ENCODE measurements around the gene PLCL2.

PLCL2 gene

DNA sequence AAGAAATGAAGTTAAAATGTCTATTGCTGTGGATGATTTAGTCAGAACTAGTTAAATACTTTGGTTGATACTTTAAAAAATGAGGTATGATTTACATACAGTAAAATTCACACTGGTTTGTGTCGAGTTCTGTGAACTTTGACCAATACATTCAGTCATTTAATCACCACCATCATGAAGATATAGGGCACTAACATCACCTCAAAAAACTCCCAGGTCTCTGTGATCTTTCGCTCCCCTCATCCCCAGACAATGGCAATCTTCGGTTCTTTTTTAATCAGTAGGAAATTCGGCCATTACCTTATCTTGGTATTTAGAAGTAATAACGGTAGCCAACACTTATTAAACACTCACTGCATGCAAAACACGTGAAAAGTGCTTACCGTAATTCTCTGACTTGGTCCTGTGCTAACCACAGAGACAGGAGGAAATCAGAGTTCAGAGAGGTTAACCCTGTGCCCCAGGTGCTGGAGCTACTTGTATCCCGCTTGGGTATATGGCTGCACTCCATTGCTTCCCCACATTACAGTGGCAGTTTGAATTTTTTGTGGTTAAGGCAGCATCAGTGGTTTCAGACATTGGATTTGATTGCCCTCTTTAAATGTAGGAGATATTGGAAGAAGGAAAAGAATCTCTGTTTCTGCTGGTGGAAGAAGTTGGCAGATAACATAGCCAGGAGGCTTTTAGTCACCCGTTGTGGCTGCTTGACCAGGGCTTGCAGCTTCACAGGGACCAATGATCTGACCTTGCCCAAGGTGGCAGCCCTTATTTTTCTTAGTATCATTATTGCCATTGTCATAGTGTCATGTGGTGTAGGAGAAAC is 4.2 kb downstream of the PLCL2 start:
- TF ChIP-seq, protein P1, sequence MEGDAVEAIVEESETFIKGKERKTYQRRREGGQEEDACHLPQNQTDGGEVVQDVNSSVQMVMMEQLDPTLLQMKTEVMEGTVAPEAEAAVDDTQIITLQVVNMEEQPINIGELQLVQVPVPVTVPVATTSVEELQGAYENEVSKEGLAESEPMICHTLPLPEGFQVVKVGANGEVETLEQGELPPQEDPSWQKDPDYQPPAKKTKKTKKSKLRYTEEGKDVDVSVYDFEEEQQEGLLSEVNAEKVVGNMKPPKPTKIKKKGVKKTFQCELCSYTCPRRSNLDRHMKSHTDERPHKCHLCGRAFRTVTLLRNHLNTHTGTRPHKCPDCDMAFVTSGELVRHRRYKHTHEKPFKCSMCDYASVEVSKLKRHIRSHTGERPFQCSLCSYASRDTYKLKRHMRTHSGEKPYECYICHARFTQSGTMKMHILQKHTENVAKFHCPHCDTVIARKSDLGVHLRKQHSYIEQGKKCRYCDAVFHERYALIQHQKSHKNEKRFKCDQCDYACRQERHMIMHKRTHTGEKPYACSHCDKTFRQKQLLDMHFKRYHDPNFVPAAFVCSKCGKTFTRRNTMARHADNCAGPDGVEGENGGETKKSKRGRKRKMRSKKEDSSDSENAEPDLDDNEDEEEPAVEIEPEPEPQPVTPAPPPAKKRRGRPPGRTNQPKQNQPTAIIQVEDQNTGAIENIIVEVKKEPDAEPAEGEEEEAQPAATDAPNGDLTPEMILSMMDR (conservative IDR thresholded peaks at IDR 0.05; ENCODE audit: low read depth) = no peak
- ChIA-PET POLR2A (ENCODE audit: low non-redundant PET) (no interaction called here), CTCF (interaction anchor here (0.6 kb wide), 1 partner anchor 10 kb away, joined by 4 read pairs; no protein-coding TSS in a partner anchor)
- H3K27ac ChIP-seq = no peak overlapping the region
- DNase-seq (ENCODE audit: low spot score) = no peak

- H3K27ac ChIP-seq = no peak overlapping the region
- ChIA-PET POLR2A (ENCODE audit: low non-redundant PET) (no interaction called here), CTCF (interaction anchor here (1.2 kb wide), 1 partner anchor 9 kb away, joined by 4 read pairs; no protein-coding TSS in a partner anchor)
- no peak for DNase-seq (ENCODE audit: low spot score)
- TF ChIP-seq, protein P1 (conservative IDR thresholded peaks at IDR 0.05; ENCODE audit: low read depth) = no peak
Measured at GRCh38 chr3:16890597-16891333, 6.0 kb downstream of the PLCL2 start.

DNA sequence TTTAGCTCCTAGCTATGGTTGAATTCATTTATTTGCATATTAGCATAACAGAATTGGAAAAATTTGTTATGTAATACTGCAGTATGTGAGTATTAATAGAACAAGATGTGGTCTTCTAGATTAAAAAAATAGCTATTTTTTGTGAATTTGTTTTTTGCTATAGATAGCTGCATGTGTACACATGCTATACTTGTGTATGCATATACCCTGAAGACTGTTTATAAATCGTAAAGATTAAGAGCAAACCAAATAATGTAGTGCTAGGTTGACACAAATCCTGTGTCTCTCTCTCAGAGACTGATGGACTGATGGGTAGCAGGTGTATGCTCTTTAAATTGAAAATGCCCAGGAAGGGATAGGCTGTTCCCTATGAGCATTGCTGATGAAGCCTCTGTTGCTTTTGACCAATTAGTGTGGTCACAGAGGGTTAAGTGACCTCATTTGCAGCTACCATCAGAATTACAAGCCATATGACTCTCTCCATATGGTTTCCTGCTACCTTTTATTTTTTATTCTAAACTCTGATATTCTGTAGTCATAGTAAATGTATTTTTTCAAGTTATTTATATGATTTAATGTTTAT is 9.0 kb downstream of the PLCL2 start:
- no peak for DNase-seq (ENCODE audit: low spot score)
- ChIA-PET CTCF (interaction anchor here (0.7 kb wide), 1 partner anchor 27 kb away, joined by 5 read pairs; no protein-coding TSS in a partner anchor), POLR2A (ENCODE audit: low non-redundant PET) (no interaction called here)
- H3K27ac ChIP-seq = no peak overlapping the region
- TF ChIP-seq, protein P1 (conservative IDR thresholded peaks at IDR 0.05; ENCODE audit: low read depth) = no peak

DNA sequence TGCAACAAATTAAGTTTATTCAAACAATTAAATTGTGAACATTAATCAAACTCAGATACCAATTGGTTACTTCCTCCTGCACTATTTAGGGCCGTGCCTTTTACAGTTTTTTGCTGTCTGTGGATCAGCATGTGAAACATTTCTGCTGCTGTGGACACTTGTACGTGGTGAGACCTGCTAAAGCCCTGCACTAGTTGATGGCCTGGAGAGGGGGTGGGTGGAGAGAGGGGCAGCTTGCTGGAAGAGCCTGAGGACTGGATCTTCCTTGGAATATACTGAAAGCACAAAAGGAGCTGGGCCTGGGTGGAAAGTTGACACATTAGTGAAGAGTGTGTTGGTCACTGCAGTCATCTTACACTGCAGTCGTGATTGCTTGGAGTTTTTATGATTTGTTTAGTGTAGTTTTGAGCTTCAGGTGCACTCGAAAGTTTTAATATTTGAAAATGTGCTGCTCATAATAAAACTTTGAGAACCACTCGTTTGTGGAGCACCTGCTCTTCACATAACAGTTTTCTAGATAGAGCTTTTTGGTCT is 11.4 kb downstream of the PLCL2 start:
- TF ChIP-seq, protein P1 (conservative IDR thresholded peaks at IDR 0.05; ENCODE audit: low read depth) = no peak
- ChIA-PET POLR2A (ENCODE audit: low non-redundant PET) (no interaction called here), CTCF (no interaction called here)
- DNase-seq (ENCODE audit: low spot score) = no peak
- no peak overlapping the region for H3K27ac ChIP-seq

DNA sequence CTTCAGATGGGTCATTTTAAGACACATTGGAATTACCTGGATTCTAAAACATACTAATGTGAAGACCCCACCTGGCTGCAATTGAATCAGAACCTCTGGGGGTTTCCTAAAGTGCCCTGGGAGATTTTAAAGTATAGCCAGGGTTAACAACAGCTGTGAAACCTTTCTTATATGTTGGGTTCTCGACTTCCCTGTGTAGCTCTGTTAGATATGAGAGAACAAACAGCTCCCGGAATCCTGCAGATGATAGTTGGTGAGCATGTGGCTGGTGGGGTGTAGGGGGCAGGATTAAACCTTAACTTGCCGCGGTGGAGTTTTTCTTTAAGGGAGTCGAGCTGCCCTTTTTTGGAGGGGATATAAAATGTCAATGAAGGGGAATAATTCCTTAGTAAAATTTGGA is 12.1 kb downstream of the PLCL2 start:
- no peak overlapping the region for H3K27ac ChIP-seq
- ChIA-PET CTCF (no interaction called here), POLR2A (ENCODE audit: low non-redundant PET) (no interaction called here)
- TF ChIP-seq, protein P1 (conservative IDR thresholded peaks at IDR 0.05; ENCODE audit: low read depth) = no peak
- DNase-seq (ENCODE audit: low spot score) = no peak

DNA sequence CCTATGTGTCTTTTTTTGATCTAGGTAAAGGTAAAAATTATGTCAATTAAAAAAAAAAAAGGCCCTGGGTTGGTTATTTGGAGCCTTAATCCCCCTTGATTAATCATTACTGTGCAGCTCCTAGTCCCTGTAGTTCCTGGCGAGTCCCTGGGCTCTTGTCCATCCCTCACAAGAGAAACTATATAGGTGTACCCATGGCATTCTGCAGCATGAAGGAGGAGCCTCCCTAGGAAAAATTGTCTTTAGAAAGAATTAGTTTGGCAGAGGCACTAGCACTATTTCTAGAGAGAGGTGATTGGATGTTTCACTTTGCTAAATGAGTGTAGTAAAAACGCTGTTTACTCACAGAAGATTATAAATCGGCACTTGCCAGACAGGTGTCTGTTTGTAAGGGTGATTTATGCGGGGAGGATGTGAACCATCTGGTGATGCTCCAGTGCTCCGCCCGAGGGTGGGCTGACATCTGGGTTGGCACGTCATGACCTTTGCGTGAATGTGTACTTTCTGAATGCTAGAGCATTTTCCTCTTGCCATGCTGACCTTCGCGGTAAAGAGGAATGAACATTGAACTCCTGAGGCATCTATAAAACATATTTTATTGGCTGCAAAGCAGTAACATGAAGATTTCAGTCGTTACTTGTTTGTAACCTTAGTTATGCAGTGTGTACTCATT is 12.6 kb downstream of the PLCL2 start:
- ChIA-PET POLR2A (ENCODE audit: low non-redundant PET) (no interaction called here), CTCF (no interaction called here)
- no peak for DNase-seq (ENCODE audit: low spot score)
- no peak overlapping the region for H3K27ac ChIP-seq
- TF ChIP-seq, protein P1 (conservative IDR thresholded peaks at IDR 0.05; ENCODE audit: low read depth) = no peak

Data from RWPE1 (cell line).